UCSD-AML1 (cell line): ENCODE measurements around the gene CALHM2.
A peak's percentile ranks its signal among the peaks of the same experiment; 100 is the strongest.

ENCODE experiments used
- DNase-seq: peaks from one replicate; lab custom pipeline; 2025; ENCODE audit not compliant: unreplicated experiment; lab: John Stamatoyannopoulos, UW

CALHM2 gene

GRCh38 chr10:103451091-103451813 is 918 bp downstream of the CALHM2 start:
- DNase-seq, result peak; percentile 43

GRCh38 chr10:103450201-103450695 is 1.9 kb downstream of the CALHM2 start:
- DNase-seq, result no peak

DNA sequence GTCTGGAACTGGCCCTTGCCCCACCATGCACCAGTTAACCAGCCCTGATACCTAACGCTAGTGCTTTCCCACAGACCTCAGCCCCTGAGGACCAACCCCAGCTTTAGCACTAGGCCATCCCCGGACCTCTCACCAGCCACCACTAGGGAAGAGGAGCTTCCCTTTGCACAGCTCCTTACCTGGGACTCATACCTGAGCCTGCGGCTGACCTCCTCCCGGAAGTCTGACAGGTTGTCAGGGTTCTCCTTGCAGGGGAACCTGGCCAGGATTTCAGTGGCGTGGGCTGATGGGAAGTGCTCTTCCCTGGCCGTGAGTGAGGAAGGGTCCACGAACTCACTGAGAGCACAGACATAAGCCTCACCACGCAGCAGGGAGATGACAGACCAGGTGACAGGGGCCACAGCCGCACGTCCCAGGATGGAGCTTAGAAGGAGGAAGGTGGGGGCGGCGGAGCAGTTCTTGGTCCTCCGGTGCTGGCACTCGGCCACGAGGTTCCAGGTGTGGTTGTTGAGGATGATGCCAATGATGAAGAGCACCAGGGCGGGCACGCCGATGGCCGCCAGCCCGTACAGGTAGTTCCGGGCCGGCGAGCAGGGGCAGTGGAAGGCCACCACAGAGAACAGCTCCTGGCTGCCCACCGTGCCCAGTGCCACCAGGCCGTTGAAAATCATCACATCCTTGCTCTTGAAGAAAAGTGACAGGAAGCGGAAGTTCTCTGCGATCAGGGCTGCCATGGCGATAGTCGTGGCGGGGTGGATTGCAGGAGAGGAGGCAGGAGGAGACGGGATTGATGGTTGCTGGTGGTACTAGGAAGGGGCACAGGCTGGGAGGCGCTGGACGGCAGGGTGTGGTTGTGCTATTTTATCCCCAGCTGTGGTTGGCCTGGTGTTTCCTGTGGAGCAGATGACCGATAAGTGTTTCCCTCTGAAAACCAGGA is 2.7 kb downstream of the CALHM2 start:
- no peak for DNase-seq

DNA sequence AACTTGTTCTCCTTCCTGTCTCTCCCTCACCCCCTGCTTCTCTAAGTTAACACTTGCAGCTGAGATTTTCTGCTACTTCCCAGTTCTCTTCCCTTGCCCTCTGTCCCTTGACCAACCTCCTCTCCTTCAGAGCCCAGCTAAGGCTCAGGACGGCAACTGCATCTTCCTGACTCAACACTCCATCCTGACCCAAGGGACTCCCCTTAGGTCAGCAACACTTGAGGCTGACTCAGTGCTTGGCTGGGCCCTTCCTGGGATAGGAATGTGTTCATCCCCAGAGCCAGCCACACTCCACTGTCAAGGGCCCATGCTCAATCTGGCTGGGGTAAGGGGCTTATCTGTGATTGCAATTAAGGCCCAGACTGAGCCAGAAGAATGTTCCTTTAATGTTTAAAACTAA is 3.4 kb downstream of the CALHM2 start:
- DNase-seq, result no peak

- DNase-seq, result no peak
Measured at GRCh38 chr10:103447187-103447586, 5.0 kb downstream of the CALHM2 start.

DNA sequence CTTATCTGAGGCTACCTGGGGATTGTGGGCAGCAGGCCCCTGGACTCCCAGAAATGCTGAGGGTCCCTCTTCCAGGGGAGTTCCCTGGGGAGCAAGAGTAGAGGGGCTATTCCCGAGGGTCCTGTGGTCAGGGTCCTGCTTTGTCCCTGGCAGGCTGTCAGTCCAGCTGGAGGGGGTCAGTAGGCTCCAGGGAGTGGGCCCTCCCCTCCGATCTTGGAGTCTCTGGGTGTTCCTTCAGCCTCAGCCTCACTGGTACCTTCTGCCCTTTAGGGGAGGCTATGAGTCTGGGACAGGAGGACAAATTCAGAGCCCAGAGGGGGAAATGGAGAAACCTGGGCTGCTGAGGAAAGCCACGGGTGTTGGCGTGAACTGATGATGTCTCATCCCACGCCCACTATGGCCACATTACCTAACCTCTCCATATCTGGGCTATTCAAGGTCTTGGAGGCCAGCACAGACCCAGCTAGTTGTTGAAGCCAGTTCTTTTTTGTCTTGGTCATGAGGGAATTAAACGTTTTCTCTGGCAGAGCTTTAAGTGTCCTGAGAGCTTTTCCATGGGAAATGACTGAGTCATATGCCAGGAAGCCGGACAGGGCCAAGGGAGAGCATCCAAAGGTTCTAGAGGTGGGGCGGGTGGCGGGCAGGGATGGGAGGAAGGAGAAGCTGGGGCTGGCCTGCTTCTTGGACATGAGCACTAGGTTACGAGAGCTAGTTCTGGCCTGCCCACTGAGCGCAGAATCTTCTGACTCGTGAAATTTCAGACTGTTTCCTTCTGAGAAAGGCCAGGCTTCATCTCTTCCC is 6.2 kb downstream of the CALHM2 start:
- no peak for DNase-seq

- DNase-seq, result no peak
Measured at GRCh38 chr10:103445366-103445765, 6.8 kb downstream of the CALHM2 start.

- DNase-seq, result no peak
Measured at GRCh38 chr10:103444478-103444877, 7.7 kb downstream of the CALHM2 start.

- no peak for DNase-seq
Measured at GRCh38 chr10:103443475-103444185, 8.5 kb downstream of the CALHM2 start.

DNA sequence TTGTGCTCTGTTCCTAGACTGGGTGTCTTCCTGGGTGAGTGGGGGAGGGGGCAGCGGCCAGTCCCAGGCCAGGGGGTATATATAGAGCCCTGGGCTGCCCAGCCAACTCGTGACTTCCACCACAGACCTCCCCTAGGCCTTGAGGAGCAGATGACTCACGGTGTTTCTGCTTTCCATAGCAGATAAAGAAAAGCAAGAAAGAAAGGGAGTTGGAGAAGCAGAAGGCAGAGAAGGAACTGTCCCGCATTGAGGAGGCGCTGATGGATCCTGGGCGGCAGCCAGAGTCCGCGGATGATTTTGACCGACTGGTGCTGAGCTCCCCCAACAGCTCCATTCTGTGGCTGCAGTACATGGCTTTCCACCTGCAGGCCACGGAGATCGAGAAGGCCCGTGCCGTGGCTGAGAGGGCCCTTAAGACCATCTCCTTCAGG is 10.1 kb downstream of the CALHM2 start:
- DNase-seq, result no peak

DNA sequence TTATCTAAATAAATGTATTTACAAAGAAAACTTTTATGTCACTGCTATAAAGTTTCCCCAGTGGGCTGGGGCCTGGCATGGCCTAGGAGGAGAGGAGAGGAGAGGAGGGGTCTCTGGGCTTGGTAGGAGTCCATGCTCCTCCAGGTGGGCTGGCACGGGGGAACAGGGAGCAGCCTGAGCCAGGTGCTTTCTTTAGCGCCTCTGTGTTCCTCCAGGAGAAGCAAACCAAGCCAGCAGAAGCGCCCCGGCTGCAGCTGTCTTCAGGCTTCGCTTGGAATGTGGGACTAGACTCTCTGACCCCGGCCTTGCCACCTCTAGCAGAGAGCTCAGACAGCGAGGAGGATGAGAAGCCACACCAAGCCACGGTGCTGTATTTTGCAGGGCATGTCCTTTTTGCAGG is 10.6 kb downstream of the CALHM2 start:
- DNase-seq, result no peak

DNA sequence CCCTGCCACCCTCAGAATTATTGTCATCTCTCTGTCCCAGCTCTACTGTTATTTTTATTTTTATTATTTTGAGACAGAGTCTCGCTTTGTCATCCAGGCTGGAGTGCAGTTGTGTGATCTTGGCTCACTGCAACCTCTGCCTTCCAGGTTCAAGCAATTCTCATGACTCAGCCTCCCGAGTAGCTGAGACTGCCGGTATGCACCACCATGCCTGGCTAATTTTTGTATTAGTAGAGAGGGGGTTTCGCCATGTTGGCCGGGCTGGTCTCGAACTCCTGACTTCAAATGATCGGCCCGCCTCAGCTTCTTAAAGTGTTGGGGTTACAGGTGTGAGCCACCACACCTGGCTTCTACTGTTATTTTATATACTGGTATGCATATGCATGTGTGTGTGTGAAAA is 11.0 kb downstream of the CALHM2 start:
- DNase-seq, result no peak

DNA sequence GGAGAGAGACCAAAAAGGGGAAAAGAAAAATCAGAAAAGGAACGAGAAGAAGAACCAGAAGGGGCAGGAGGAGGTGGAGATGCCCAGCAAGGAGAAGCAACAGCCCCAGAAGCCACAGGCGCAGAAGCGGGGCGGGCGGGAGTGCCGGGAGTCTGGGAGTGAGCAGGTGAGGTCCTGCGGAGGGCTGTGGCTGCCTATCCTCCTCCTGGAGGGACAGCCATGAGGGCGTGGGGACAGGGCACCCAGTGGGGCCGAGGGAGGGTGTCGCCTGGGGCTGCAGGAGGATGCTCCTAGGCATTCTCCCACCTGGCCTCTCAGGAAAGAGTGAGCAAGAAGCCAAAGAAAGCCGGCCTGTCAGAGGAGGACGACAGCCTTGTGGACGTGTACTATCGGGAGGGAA is 11.8 kb downstream of the CALHM2 start:
- DNase-seq, result no peak

DNA sequence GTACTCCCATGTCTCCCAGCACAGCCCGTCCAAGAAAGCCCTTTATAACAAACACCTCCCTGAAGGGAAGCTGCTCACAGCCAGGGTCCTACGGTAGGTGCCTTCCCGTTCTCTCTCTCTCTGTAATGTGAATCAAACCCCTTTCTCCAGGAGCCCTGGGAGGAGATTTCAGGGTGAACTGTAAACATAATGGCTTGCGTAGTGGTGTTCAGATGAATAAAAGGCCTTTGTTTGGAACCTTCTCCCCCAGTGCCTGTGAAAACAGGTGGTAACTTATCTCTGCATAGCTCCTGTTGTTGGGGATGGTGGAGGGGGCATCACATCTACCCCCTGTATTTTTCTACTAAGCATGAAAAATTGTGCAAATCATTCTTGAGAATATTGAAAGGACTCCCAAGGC is 12.4 kb downstream of the CALHM2 start:
- no peak for DNase-seq

GRCh38 chr10:103433858-103434257 is 18.3 kb downstream of the CALHM2 start:
- DNase-seq, result no peak

- no peak for DNase-seq
Measured at GRCh38 chr10:103431902-103432301, 20.3 kb downstream of the CALHM2 start.

DNA sequence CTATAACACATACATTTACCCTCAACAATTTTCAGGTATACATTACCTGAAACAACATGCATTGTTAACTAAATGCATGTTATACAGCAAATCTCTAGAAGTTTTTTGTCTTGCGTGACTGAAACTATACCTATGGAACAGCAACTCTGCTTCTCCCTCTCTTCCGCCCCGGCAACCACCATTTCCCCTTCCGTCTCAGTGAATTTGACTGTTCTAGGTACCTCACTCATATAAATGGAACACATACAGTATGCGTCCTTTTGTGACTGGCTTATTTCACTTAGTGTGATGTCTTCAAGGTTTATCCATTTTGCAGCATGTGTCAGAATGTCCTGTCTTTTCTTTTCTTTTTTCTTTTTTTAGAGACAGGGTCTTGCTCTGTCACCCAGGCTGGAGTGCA is 22.5 kb downstream of the CALHM2 start:
- DNase-seq, result no peak

- DNase-seq, result no peak
Measured at GRCh38 chr10:103428989-103429643, 23.1 kb downstream of the CALHM2 start.

- DNase-seq, result no peak
Measured at GRCh38 chr10:103427866-103428265, 24.3 kb downstream of the CALHM2 start.

- DNase-seq, result no peak
Measured at GRCh38 chr10:103423748-103424147, 28.4 kb downstream of the CALHM2 start.
